ENCODE measurements around the gene PSMG4.

Gene PSMG4

GRCh38 chr6:3301506-3301905 lies 42.8 kb downstream of the PSMG4 start:
- no peak overlapping the region for H3K4me3 ChIP-seq (ENCODE audit: low read depth, low read length)
- TF ChIP-seq KLF10 (tag by site-specific recombination; IDR thresholded peaks at IDR 0.05) (no peak), SP7 (tag by site-specific recombination; IDR thresholded peaks at IDR 0.05) (no peak), ZNF521 (tag by site-specific recombination; IDR thresholded peaks at IDR 0.05) (no peak), ZNF768 (tag by site-specific recombination; IDR thresholded peaks at IDR 0.05) (no peak), ZNF830 (tag by site-specific recombination; IDR thresholded peaks at IDR 0.05; ENCODE audit: low read depth) (no peak), ZNF549 (tag by site-specific recombination; IDR thresholded peaks at IDR 0.05) (no peak), ZNF558 (tag by site-specific recombination; IDR thresholded peaks at IDR 0.05) (no peak), ZBTB11 (tag by site-specific recombination; conservative IDR thresholded peaks at IDR 0.05; ENCODE audit: low read depth) (no peak), ZNF311 (tag by site-specific recombination; IDR thresholded peaks at IDR 0.05; ENCODE audit: borderline replicate concordance) (no peak), ZNF274 (IDR thresholded peaks at IDR 0.05; ENCODE audit: low read length) (no peak), ZNF274 (tag by site-specific recombination; IDR thresholded peaks at IDR 0.05; ENCODE audit: borderline replicate concordance) (no peak), HIC1 (tag by site-specific recombination; IDR thresholded peaks at IDR 0.05) (no peak), WT1 (tag by site-specific recombination; IDR thresholded peaks at IDR 0.05) (no peak), ZNF10 (tag by site-specific recombination; IDR thresholded peaks at IDR 0.05) (no peak), SP2 (tag by site-specific recombination; IDR thresholded peaks at IDR 0.05) (no peak), ZBTB10 (tag by site-specific recombination; IDR thresholded peaks at IDR 0.05) (no peak)
- TF ChIP-seq, protein P1, sequence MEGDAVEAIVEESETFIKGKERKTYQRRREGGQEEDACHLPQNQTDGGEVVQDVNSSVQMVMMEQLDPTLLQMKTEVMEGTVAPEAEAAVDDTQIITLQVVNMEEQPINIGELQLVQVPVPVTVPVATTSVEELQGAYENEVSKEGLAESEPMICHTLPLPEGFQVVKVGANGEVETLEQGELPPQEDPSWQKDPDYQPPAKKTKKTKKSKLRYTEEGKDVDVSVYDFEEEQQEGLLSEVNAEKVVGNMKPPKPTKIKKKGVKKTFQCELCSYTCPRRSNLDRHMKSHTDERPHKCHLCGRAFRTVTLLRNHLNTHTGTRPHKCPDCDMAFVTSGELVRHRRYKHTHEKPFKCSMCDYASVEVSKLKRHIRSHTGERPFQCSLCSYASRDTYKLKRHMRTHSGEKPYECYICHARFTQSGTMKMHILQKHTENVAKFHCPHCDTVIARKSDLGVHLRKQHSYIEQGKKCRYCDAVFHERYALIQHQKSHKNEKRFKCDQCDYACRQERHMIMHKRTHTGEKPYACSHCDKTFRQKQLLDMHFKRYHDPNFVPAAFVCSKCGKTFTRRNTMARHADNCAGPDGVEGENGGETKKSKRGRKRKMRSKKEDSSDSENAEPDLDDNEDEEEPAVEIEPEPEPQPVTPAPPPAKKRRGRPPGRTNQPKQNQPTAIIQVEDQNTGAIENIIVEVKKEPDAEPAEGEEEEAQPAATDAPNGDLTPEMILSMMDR (tag by site-specific recombination; IDR thresholded peaks at IDR 0.05) = no peak
- TF ChIP-seq, protein P2, sequence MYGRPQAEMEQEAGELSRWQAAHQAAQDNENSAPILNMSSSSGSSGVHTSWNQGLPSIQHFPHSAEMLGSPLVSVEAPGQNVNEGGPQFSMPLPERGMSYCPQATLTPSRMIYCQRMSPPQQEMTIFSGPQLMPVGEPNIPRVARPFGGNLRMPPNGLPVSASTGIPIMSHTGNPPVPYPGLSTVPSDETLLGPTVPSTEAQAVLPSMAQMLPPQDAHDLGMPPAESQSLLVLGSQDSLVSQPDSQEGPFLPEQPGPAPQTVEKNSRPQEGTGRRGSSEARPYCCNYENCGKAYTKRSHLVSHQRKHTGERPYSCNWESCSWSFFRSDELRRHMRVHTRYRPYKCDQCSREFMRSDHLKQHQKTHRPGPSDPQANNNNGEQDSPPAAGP (tag by site-specific recombination; IDR thresholded peaks at IDR 0.05) = no peak
- CTCF ChIA-PET = interaction anchor here (0.6 kb wide), 1 partner anchor 540 kb away, joined by 3 read pairs; no protein-coding TSS in a partner anchor
- POLR2A ChIA-PET = no interaction called here
- H3K27ac ChIP-seq (ENCODE audit: extremely low read depth, low read depth, low read length) = no peak overlapping the region
- H3K9me3 ChIP-seq (ENCODE audit: control insufficient read depth, insufficient read depth, low read depth, low read length) = no peaks in the 10 kb centered on the region; the same call in 1 of the 2 replicates
- peaks cover 0 to 11% of the 10 kb centered on the region in 2 experiments; a peak in 1 of 3 replicates for H3K36me3 ChIP-seq (ENCODE audit: control insufficient read depth in 2 of 2, insufficient read depth in 1 of 2, low read length in 2 of 2)
- no peaks in the 10 kb centered on the region for H3K4me1 ChIP-seq (ENCODE audit: control insufficient read depth, insufficient read depth, low read length)

Measured in HEK293 (cell line).